G401.6 (cell line): ENCODE results near the gene TRIM17.

Experiments used
- FAIRE-seq: peaks from 2 replicates; lab custom pipeline; 2012; peaks lifted over from hg19 to GRCh38; lab: Jason Lieb, UNC

TRIM17 gene, protein sequence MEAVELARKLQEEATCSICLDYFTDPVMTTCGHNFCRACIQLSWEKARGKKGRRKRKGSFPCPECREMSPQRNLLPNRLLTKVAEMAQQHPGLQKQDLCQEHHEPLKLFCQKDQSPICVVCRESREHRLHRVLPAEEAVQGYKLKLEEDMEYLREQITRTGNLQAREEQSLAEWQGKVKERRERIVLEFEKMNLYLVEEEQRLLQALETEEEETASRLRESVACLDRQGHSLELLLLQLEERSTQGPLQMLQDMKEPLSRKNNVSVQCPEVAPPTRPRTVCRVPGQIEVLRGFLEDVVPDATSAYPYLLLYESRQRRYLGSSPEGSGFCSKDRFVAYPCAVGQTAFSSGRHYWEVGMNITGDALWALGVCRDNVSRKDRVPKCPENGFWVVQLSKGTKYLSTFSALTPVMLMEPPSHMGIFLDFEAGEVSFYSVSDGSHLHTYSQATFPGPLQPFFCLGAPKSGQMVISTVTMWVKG

DNA sequence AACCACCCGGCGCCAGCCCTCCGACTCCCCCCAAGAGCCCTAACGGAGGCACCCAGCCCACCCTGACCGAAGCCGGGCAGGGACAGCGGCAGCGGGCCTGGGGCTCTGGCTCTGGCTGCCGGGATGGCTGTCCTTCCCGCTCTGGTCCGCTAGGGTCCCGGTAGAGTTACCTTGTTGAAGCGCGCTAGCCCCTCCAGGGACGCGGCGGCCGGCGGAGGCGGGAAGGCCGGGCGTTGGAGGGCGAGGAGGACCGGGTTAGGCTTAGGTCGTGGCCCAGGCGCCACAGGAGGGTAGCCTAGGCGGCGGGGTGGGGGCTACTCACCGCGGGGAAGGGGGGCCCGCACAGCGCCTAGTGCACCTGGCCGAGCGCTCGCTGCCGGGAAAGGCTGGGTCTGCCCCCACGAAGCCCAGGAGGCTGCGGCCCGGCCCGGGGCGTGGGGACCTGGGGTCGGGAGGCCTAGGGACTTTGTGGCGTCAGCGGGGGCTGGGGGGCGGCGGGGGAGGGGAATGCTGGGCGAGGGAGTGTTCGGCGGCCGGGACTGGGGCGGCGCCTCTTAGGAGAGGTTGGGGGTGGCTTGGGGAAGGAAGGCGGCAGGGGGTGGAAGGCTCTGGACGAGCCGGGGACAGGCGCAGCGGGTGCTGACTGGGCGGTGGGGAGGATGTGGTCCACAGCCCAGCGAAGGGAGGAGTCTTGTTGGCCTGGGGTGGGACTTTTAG lies at the start of gene TRIM17:
Gene TRIM17, minus strand, starts transcription at position 645 of the 717 bp plus-strand sequence. CDS start 1,789 bp downstream, outside the sequence.
- FAIRE-seq: no peak

DNA sequence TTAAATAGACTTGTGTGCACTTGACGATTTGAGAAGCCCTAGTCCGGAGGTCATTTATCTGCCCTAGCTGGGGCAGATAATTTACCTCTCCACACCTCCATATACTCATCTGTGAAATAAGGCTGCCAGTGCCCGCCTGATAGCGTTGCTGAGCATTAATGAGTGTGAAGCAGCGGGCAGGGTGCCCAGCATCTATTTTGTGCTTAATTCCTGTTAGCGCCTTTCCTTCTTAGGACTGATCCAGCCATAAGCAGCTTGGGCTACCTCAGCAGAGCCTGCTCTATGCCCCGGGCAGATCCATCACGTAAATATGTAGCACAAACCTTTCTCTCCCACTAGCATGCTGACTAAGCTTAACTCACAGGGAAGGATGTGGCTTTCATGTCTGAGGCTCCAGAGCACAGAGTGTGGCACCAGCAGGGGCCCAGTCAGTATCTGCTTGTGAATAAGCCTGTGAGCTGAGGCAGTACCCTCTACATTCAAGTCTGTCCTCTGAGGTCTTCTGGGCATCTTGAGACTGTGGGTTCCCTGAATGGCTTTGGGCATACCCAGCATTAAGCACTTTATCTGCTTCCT lies 49.0 kb upstream of the TRIM17 start:
- no peak for FAIRE-seq

DNA sequence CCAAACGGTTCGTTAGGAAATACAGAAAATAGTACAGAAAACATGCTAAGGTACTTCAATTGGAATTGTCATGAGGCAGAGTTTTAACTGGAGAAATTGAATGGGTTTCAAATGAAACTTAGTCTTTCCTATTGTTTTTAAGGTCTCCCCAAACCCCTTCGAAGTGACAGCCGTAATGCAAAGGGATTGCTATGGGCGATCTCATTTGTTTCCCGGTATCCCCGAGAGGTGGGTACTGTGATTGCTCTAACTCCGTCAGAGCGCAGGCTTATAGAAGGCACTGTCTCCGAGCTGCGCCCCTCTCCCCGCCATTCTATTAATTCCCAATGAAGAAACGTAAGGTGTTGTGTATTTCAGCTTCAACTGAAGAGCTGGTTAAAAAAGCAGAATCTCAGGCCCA lies 48.5 kb upstream of the TRIM17 start:
- FAIRE-seq: no peak

DNA sequence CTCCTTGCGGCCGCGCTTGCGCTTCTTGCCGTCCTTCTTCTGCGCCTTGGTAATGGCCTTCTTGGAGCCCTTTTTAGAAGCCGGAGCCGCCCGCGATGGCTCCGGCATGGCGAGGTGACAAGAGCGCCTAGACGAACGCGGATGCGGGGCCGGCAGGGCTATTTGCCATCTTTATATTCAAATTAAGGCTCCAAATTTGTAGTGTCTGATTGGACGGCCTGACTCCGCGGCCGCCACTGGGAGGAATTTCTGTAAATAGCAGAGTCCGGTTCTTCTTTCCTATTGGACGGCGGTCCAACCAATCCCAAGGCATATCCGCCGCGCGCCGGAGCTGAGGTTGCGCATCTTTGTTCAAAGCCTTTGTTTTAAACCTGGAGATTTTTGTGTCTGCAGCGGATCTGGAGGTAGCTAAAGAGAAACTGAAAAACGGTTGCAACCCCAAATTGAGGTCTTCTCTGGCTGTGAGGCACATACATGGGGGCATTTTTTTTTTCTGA lies 47.9 kb upstream of the TRIM17 start:
- peak; percentile 98 for FAIRE-seq

DNA sequence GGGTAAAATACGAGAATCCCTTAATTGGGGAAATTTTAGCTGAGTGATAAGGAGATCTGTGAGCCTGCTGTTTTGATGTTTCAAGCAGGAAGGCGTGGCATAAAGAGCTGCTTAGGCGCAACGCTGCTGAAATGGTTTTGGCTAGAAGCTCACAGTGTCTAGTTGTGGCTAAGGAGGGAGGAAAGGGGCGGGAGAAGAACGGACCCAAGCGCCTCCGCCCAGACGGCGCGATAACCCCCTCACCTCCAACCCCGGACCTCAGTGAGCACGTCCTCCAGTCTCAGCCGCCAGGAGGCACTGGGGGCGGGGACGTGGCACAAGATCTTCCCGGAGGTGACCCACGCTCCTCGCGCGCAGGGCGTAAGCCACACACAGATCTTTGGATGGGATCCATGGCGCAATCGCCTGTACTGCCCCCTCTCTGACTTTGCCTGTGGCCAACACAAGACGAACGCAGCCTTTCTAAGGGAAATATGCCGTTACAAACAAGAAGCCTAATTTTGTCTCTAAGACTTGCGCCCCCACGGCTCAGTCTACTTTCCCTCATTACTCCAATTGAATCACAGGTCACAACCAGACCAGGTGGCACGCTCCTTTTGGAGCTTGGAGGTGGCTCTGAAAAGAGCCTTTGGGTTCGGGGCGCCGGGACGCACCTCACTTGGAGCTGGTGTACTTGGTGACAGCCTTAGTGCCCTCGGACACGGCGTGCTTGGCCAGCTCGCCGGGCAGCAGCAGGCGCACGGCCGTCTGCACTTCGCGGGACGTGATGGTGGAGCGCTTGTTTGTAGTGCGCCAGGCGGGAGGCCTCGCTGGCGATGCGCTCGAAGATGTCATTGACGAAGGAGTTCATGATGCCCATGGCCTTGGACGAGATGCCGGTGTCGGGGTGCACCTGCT lies 47.1 kb upstream of the TRIM17 start:
- FAIRE-seq: peak; percentile 41

DNA sequence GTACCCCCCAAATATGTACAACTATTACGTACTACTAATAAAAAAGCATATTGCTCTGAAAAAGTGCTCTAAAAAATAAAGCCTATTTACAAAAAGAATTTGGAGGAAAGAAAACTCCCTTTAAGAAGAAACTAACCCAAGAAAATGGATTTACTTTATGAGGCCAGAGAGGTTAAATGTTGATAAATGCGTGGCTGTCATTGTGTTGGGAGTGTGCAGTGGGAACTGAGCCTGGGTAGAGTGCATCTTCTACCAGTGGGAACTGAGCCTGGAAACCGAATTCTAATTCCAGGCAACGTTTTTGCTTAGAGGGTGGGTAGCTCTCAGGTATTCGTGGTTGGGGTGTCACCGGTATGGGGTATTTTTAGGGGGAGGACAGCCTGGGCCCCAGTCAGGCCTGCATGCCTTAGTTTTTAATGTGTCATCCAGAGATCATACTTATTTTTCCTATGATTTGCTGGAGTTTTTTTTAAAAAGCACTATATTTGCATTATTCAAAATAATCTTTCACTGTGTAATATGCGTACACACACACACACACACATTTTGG lies 46.4 kb upstream of the TRIM17 start:
- no peak for FAIRE-seq

DNA sequence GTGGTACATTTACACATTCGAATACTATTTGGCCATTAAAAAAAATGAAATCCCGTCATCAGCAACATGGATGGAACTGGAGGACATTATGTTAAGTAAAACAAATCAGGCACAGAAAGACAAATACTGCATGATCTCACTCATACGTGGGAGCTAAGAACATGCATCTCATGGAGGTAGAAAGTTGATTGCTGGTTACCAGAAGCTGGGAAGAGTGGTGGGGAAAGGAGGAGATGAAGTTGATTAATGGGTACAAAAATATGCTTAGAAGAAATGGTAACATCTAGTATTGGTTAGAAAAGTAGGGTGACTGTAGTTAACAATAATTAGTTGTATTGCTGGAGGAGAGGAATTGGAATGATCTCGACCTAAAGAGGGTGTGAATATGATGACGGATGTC lies 45.9 kb upstream of the TRIM17 start:
- FAIRE-seq: no peak

DNA sequence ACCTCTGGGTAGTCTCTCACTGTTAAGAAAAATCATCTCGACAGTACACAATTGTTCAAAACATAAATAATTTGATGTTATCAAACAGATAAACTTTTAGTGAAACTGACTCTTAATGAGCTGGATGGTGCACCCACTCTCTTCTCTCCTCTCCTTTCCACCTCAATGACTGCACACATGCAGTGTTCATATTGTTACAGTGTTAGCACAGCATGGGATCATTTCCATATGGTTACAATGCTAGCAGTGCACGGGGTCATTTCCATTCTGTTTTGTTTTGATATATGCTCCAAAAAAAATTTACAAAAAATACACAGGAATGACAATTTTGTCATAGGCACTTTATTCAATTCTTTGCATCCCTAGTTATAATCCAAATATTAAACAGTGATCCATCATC lies 44.2 kb upstream of the TRIM17 start:
- no peak for FAIRE-seq

DNA sequence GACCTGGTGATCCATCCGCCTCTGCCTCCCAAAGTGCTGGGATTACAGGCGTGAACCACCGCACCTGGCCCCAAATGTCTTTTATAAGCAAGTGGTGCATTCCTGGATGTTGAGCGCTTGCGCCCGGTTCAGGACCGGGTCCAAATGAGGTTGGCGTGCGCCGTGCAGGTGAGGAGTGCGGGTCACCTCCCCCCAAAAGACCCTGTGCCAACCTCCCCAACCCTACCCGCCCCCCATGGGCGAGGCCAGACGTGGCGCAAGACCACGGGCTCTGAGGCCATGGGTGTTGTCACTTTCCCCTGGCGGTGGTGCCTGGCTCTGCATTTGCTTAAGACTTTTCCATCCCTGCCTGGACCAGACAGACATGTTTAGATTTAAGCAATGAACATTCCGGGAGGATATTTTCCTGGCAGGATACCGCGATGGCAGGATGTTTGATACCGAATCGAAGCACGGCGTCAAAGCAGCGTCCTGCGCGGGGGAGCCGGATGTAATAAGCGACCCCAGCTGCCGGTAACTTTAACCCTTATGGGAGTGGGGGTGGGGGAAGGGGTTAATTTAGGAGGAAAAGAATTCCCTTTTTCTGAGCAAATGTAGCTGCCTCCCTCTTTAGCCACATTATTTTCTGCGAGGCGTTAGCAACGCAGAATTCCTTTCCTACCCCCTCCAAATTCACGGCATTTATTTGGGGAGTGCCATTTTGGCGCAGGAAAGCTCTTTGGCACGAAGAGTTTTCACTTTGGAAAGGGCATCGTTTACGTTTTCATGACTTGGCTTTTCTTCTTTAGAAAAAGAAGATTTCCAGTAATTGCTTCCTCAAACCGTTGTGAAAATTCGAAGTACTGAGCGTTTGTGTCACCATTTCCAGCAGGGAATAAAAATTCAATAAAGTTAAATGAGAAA lies 42.7 kb upstream of the TRIM17 start:
- FAIRE-seq: no peak

DNA sequence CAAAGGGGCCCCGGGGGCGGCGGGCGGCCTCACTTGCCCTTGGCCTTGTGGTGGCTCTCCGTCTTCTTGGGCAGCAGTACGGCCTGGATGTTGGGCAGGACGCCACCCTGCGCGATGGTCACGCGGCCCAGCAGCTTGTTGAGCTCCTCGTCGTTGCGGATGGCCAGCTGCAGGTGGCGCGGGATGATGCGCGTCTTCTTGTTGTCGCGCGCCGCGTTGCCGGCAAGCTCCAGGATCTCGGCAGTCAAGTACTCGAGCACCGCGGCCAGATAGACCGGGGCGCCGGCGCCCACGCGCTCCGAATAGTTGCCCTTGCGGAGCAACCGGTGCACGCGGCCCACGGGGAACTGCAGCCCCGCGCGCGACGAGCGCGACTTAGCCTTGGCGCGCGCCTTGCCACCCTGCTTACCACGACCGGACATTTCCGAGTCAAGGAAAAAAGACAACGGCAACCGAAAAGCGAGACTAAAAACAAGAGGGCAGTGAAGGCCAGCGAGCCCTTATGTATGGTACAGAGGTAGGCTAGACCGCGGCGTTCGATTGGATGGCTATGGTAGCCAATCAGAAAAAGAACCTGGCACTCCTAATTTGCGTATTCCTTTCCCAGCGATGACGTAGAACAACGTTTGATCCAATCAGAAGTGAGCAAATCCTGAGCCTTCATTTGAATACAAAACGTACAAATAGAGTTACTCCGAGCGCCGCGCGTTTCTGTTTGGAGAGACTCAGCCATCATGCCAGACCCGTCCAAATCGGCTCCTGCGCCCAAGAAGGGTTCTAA lies 40.9 kb upstream of the TRIM17 start:
- peak; percentile 98 for FAIRE-seq

DNA sequence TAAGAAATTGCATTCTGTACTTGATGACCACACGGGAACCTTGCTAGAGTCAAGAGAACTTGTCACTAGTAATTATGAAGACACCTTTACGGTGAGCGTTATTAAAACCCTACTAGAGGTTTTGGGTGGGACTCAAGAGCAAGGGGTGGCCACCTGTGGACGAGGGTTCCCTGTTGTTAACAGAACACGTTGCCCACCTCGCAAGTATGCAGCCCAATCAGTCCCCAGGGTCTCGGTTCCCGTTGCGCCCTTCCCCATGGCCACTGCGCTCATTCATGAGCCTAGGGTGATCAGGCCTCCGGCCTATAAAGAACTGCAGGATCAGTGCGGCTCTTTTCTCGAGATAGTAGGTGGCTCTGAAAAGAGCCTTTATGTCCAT lies 40.3 kb upstream of the TRIM17 start:
- FAIRE-seq: no peak

DNA sequence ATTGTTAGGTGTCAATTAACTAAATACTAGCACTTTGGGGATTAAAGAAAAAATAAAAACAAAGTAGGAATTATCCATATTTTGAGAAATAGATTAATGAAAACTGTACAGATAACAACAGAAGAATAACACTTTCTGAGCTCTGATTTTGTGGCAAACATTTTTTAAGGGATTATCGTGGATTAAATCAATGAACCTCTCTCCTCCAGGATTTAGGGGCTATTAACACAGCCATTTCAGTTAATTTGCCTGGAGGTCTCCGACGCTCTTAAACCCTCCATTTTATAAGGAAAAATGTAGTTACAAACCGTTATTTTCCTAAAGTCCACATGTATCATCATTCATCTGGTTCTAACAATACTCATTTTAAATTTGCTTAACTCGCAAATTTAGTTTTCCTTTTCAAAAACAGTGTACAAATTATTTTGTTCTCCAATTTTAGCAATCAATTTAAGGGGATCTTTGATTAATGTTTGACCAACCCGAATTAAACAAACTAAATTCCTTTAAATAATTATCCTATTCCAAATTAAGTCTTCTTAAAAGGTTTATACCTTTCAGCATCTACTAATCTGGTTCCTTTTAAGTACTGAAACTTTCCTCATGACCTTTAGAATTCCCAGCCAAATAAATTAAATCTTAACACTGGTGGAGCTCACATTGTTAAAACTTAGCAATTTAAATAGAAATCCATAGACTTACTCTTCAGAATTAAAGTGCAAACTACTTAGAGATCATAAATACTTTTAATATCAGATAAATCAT lies 39.8 kb upstream of the TRIM17 start:
- no peak for FAIRE-seq

DNA sequence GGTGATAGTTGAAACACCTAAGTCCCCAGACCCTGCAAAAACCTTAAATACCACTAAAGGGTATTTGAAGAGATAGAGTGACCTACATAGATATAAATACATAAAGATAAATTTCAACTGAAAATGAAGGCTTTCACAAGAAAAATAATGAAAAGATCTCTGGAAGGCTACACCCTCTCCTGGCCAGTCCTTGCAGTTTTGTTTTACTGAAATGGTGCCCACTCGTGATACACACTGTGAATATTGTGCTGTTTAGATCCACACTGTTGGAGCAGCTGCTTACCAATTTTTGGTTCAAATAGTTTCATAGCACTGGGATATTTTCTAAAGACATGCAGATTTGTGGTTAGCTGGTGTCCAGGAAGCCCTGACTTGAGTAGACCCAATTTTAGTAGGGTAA lies 39.1 kb upstream of the TRIM17 start:
- no peak for FAIRE-seq

DNA sequence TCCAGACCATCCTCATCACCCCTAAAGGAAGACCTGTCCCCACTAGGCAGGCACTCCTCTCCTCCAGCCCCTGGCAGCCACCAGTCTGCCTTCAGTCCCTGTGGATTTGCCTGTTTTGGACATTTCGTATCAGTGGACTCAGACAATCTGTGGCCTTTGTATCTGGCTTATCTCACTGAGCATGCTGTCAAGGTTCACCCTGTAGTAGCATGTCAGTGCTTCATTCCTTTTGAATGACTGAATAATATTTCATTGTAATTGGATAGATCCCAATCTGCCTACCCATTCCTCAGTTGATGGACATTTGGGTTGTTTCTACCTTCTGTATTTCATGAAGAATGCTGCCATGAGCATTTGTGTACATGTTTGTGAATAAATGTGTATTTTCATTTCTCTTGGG lies 37.6 kb upstream of the TRIM17 start:
- FAIRE-seq: no peak

DNA sequence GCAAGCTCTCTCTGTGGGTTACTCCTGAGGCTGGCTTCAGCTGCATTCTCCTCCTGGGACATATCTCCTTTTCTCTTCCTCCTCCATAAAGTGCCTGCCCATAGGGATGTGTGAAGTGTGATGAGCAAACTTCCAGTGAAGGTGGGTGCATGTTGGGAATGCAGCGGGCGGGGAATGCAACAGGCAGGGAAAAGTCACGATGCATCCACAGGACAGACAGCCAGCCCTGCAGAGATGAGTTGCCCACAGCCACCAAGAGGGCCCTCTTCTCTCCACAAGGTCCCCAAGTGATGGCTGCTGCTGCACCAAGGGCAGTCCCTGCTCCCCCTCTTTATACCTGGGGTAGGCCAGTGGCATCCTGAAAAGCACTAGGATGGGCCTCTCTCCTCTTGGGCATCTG lies 37.0 kb upstream of the TRIM17 start:
- no peak for FAIRE-seq

DNA sequence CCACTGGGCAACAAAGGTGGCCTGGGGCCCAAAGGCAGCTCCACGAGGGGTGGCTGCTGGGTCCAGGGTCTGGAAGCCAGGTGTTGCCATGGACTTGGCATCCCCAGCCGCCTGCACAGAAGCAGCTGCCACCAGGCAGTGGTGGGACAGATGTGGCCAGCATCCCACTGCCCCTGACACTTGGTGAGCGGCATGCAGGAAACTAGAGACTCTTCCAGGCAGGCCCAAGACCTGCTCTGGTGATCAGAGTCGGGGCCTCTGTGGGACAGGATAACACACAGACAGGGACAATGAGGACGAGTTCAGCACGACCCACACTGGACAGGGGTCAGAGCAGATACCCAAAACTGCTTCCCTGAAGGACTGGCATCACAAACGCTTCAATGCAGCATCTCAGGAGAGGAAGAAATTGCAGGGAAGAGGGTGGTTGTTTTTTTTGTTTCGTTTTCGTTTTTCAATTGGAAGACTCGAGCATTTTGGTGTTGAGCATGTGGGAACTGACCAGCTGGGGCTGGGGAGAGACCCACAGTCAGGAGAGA lies 36.4 kb upstream of the TRIM17 start:
- FAIRE-seq: no peak

DNA sequence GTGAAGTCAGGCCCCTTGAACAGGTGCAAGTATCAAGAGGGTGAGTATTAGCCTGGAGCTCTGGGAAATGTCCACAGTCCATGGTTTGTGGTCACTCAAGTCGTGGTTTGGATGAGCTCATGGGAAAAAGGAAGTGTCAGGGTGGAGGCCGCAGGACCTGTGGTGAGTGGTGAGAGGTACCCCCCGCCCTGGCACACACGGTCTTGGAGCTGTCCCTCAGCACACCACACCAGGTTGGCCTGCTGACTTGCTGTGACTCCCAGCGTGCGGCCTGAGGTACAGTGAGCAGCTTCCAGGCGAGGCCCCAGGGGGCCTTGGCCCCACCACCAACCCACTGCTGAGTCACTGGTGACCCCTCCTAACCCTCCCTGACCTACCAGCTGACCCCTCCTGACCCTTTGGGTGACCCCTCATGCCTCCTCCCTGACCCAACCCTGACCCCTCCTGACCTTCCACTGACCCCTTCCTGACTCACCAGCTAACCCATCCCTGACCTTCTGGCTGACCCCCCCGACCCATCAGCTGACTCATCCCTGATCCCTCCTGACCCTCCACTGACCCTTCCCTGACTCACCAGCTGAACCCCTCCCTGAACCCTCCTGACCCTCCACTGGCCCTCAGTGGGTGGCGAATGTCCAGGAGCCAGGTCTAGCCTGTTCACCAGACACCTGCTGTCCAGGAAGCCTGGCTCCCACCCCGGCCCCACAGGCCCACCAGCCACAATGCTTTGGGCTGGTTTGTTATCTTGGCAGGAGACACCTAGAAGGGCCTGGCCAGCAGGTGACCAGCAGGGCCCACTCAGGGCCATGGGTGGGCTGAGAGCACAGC lies 35.7 kb upstream of the TRIM17 start:
- FAIRE-seq: no peak

DNA sequence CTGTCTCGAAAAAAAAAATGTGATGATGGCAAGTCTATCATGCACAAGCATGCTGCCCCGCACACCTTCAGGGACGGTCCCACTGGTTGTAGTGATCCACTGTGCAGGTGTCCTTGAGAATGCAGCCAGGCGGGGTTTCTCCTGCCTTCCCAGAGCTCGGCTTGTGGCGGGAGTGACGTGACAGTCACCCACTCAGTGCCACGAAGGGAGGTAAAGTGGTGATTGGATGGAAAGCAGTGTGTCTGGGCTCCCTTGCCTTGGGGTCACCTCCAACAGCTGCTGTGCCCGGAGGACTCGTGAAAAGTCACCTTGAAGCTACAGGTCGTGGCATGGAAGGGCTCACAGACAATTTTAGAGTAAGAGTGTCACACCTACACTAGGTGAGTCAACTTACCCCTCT lies 33.5 kb upstream of the TRIM17 start:
- no peak for FAIRE-seq
